K562 (cell line): ENCODE results near the gene SLC48A1. TPM values are rescaled to one million over a fixed set of nuclear protein-coding genes. Genes with fewer than 3 reads are reported as not detected.

Source experiments
- ATAC-seq: fragments of 200-7000 bp; cut with Tn5 transposase; 3 replicates; pipeline ENCODE4 v1.9.1; 2020; ENCODE audit warnings: moderate library complexity
- BruUV-seq: library from RNA; stranded (reverse); fragments of 400-500 nt; replicated peaks from 2 replicates; lab custom pipeline; 2021; lab: Mats Ljungman, UMichigan
- CTCF ChIA-PET: fragments of 300-600 bp; formaldehyde crosslinking; extraction: SDS; loops from one replicate; lab custom pipeline; 2021; ENCODE audit warnings: low intra/inter-chr PET ratio; lab: Yijun Ruan, JAX
- POLR2A ChIA-PET: fragments of 300-600, 350-650 bp; sonication (Branson Sonifier 250); formaldehyde crosslinking; extraction: SDS; loops from one replicate; lab custom pipeline; 2021; ENCODE audit warnings: antibody characterized with exemption, inconsistent platforms; lab: Yijun Ruan, JAX
- DNase-seq, 4 experiments: peaks; one replicate each; pipeline versions ENCODE4 v3.0.0 to v3.0.0-alpha.2; 2011 to 2018; ENCODE audit warnings: low spot score in 3 of 4, mixed read lengths in 3 of 4; ENCODE audit errors: extremely low read depth in 1 of 4
- FAIRE-seq: peaks from 2 replicates; lab custom pipeline; 2011; peaks lifted over from hg19 to GRCh38; lab: Jason Lieb, UNC
- H2AFZ ChIP-seq: 2 replicates; pipeline ENCODE4 v1.6.0; 2011; ENCODE audit warnings: low read depth, low read length, control low read depth, inconsistent platforms
- H3K27ac ChIP-seq: fragments of 200-600 bp; 3 replicates; pipeline ENCODE4 v1.8.0; 2011; ENCODE audit warnings: low read depth, mild to moderate bottlenecking, control low read depth, inconsistent platforms, low read length, moderate library complexity, mixed read lengths; ENCODE audit errors: extremely low read depth
- H3K27me3 ChIP-seq, 2 experiments: fragments of 300-600 bp in 1 of 2; 2 replicates in 1 of 2; 3 replicates in 1 of 2; pipeline versions ENCODE4 v1.6.0 to v1.8.0; 2011; ENCODE audit warnings: inconsistent platforms in 2 of 2, low read length in 2 of 2, mild to moderate bottlenecking in 1 of 2, mixed read lengths in 1 of 2, moderate library complexity in 1 of 2; ENCODE audit not compliant: control insufficient read depth in 2 of 2, insufficient read depth in 2 of 2
- H3K36me3 ChIP-seq: fragments of 300-600 bp; 3 replicates; pipeline ENCODE4 v1.8.0; 2011; ENCODE audit warnings: mild to moderate bottlenecking, low read length, inconsistent platforms; ENCODE audit not compliant: control insufficient read depth, insufficient read depth
- H3K4me1 ChIP-seq, 2 experiments: fragments of 200-600 bp in 1 of 2; replicated peaks in 1 of 2; 2 replicates in 1 of 2; 3 replicates in 1 of 2; pipeline versions ENCODE4 v1.5.1 to v1.8.0; 2011; ENCODE audit warnings: inconsistent platforms in 2 of 2, low read length in 2 of 2, mild to moderate bottlenecking in 1 of 2, mixed read lengths in 1 of 2, moderate library complexity in 1 of 2; ENCODE audit not compliant: control insufficient read depth in 2 of 2, insufficient read depth in 2 of 2
- H3K4me2 ChIP-seq: 2 replicates; pipeline ENCODE4 v1.6.1; 2011; ENCODE audit warnings: low read length, control low read depth, inconsistent platforms, mixed read lengths; ENCODE audit not compliant: insufficient read depth
- H3K4me3 ChIP-seq: fragments of 200-600 bp; sonication (generic), shearing (Covaris generic); 2 replicates; pipeline ENCODE4 v1.5.1; 2016; ENCODE audit warnings: control low read depth, inconsistent platforms
- H3K79me2 ChIP-seq: fragments of 200-600 bp; 3 replicates; pipeline ENCODE4 v1.8.0; 2011; ENCODE audit warnings: low read length, inconsistent platforms; ENCODE audit not compliant: control insufficient read depth, insufficient read depth
- H3K9ac ChIP-seq, 2 experiments: 2 replicates each; pipeline versions ENCODE4 v1.6.0 to v1.6.1; 2011; ENCODE audit warnings: low read depth in 2 of 2, low read length in 2 of 2, control low read depth in 1 of 2, inconsistent platforms in 1 of 2, mild to moderate bottlenecking in 1 of 2, mixed read lengths in 1 of 2; ENCODE audit not compliant: insufficient read depth in 1 of 2
- H3K9me1 ChIP-seq: one replicate; pipeline ENCODE4 v1.6.0; 2011; ENCODE audit warnings: inconsistent platforms, mild to moderate bottlenecking, low read length, moderate library complexity; ENCODE audit not compliant: control insufficient read depth, insufficient read depth
- H3K9me3 ChIP-seq: replicated peaks from 2 replicates; pipeline ENCODE4 v1.5.1; 2011; ENCODE audit warnings: low read depth, low read length, inconsistent platforms; ENCODE audit not compliant: control insufficient read depth, insufficient read depth
- H4K20me1 ChIP-seq: replicated peaks from 2 replicates; pipeline ENCODE4 v1.6.1; 2011; ENCODE audit warnings: low read length, inconsistent platforms, mixed read lengths; ENCODE audit not compliant: control insufficient read depth, insufficient read depth
- MYC ChIP-seq, 2 experiments: fragments of 250-450 bp in 1 of 2; sonication (Bioruptor Pico) in 1 of 2; IDR thresholded peaks; 2 replicates each; pipeline versions ENCODE4 v1.5.1 to v1.6.1; 2012 to 2021; ENCODE audit warnings: low read depth in 2 of 2, borderline replicate concordance in 1 of 2, improper control_type of control experiment in 1 of 2, low read length in 1 of 2, mild to moderate bottlenecking in 1 of 2, moderate library complexity in 1 of 2
- POLR2G ChIP-seq: fragments of 200-400 bp; formaldehyde crosslinking; IDR thresholded peaks from 2 replicates; pipeline ENCODE4 v1.6.1; 2017; ENCODE audit warnings: low read depth, mild to moderate bottlenecking, antibody characterized with exemption, low read length, moderate library complexity
- SPI1 ChIP-seq: IDR thresholded peaks from 2 replicates; pipeline ENCODE4 v1.6.1; 2011; ENCODE audit warnings: low read depth, low read length, control low read depth, borderline replicate concordance
- ZNF165 ChIP-seq: fragments of 250-450 bp; sonication (Bioruptor Pico); IDR thresholded peaks from 2 replicates; pipeline ENCODE4 v1.4.0; 2020; ENCODE audit warnings: borderline replicate concordance
- ZNF76 ChIP-seq: fragments of 250-450 bp; sonication (Bioruptor Pico); IDR thresholded peaks from 2 replicates; pipeline ENCODE4 v1.4.0; 2020; ENCODE audit warnings: mild to moderate bottlenecking, moderate library complexity, borderline replicate concordance
- WGBS: fragments of 100-300 bp; shearing (Covaris generic); methylation state at CpG from one replicate; pipeline ENCODE4 v1.1.6; 2016; ENCODE audit warnings: low coverage, mixed read lengths; ENCODE audit not compliant: insufficient coverage; ENCODE audit errors: missing lambda C conversion rate; 5-methylcytosine and 5-hydroxymethylcytosine counted together
- in situ Hi-C: fragments of 300-500 bp; cut with MboI; formaldehyde crosslinking; loops from 4 replicates; pipeline ENCODE4 v1.15.0; 2018; ENCODE audit warnings: inconsistent platforms, mixed read lengths
- intact Hi-C: fragments of 100-400 bp; cut with micrococcal nuclease; formaldehyde crosslinking; loops from 2 replicates; pipeline ENCODE4 v1.14.2; 2022
- polyA plus RNA-seq, 8 experiments: library from polyadenylated mRNA; depleted of rRNA in 4 of 8; stranded (reverse) in 5 of 8; unstranded in 3 of 8; fragments of >200 nt; fragmentation: Nextera tagmentation in 2 of 8; fragmentation: Illumina TruSeq in 1 of 8; extraction: Ambion mirVana in 2 of 8; extraction: Trizol in 1 of 8; gene quantifications; 2 replicates each; pipeline versions ENCODE4 v1.2.1 to v1.2.3, GENCODE V29; 2011 to 2014; ENCODE audit warnings: inconsistent platforms in 1 of 8, missing spikeins in 1 of 8
- total RNA-seq, 7 experiments: library from RNA; depleted of rRNA in 6 of 7; stranded (reverse); fragments of >200 nt in 6 of 7; fragmentation: Illumina TruSeq in 2 of 7; extraction: Trizol in 2 of 7; gene quantifications; 2 replicates each; pipeline versions ENCODE4 v1.2.1 to v1.2.3, GENCODE V29; 2011 to 2021; ENCODE audit warnings: low replicate concordance in 1 of 7

Gene SLC48A1
- total and polyA plus RNA-seq, 9 of the 15 experiments (the other 6 are each of a cell fraction or from before 2014, with no cell fraction given) = 10.7 to 37.5 (median 18.7) TPM

GRCh38 chr12:47799357-47799955 lies 26.4 kb downstream of the SLC48A1 start:
- Histone ChIP-seq H3K9me3 (no peaks in the 10 kb centered on the region), H3K9ac (peak overlapping the region in 1 of 2 experiments; percentile 36; a peak in 2 of 4 replicates), H3K79me2 (peaks cover 56% of the 10 kb centered on the region), H3K27me3 (no peaks in the 10 kb centered on the region), H2AFZ (no peak overlapping the region), H3K4me3 (no peak overlapping the region), H3K4me1 (peaks cover 2 to 42% of the 10 kb centered on the region in 2 experiments; a peak in 4 of 5 replicates), H3K4me2 (no peak overlapping the region), H3K36me3 (peaks cover 97% of the 10 kb centered on the region; the same call in 2 of the 3 replicates), H3K9me1 (peaks cover 5% of the 10 kb centered on the region), H3K27ac (no peak overlapping the region), H4K20me1 (peaks cover 7% of the 10 kb centered on the region; the same call in 1 of the 2 replicates)
- DNase-seq (no peak), FAIRE-seq (no peak), ATAC-seq (no peak)
- TF ChIP-seq POLR2G = peak; percentile 55; the same call in 1 of the 2 replicates
- TF ChIP-seq ZNF165 (CRISPR knock-in tag) = no peak
- TF ChIP-seq SPI1 = peak; percentile 5; the same call in 1 of the 2 replicates
- TF ChIP-seq ZNF76 = no peak
- TF ChIP-seq MYC (IDR thresholded peaks at IDR 0.05; ENCODE audit: low read depth, low read length) = no peak
- no peak for TF ChIP-seq MYC (CRISPR knock-in tag; IDR thresholded peaks at IDR 0.05; ENCODE audit: borderline replicate concordance, low read depth)
- intact Hi-C loops = loop anchor here (5.0 kb wide), 1 partner anchor 38 kb away; no protein-coding TSS in a partner anchor
- BruUV-seq = no TSS peak
- WGBS = 78% methylated on average over 7 of the region's 7 CpGs
- POLR2A ChIA-PET = interaction anchor here (0.7 to 1.5 kb wide), 3 partner anchors 10 to 58 kb away, joined by 3 to 6 read pairs (median 5); no protein-coding TSS in a partner anchor
- CTCF ChIA-PET = no interaction called here
- in situ Hi-C loops = no loop called here
